Endothelial cell of umbilical vein (primary cell): ENCODE results near the gene PHACTR1. TPM values are rescaled to one million over a fixed set of nuclear protein-coding genes. Genes with fewer than 3 reads are reported as not detected.

Experiments used
- BruUV-seq: library from RNA; stranded (reverse); fragments of 400-500 nt; replicated peaks from 2 replicates; lab custom pipeline; 2021; lab: Mats Ljungman, UMichigan
- CTCF ChIA-PET: fragments of 300-600, 350-600 bp; sonication (Branson Sonifier 250); formaldehyde crosslinking; loops from one replicate; lab custom pipeline; 2021; ENCODE audit warnings: antibody characterized with exemption, inconsistent platforms; lab: Charles Lee
- POLR2A ChIA-PET: fragments of 300-600, 350-600 bp; sonication (Branson Sonifier 250); formaldehyde crosslinking; loops from one replicate; lab custom pipeline; 2021; ENCODE audit warnings: antibody characterized with exemption, inconsistent platforms; lab: Charles Lee
- DNase-seq: peaks from one replicate; pipeline ENCODE4 v3.0.0-alpha.2; 2011; ENCODE audit warnings: low read depth, low spot score
- FAIRE-seq: peaks from 2 replicates; lab custom pipeline; 2011; peaks lifted over from hg19 to GRCh38; lab: Jason Lieb, UNC
- H2AFZ ChIP-seq: 2 replicates; pipeline ENCODE4 v1.6.0; 2012; ENCODE audit warnings: low read depth, low read length, control low read depth, inconsistent platforms
- H3K27ac ChIP-seq: 2 replicates; pipeline ENCODE4 v1.5.1; 2011; ENCODE audit warnings: low read depth, mild to moderate bottlenecking, control low read depth, low read length, moderate library complexity; ENCODE audit not compliant: insufficient read depth
- H3K27me3 ChIP-seq, 2 experiments: 2 replicates each; pipeline versions ENCODE4 v1.6.0 to v1.6.1; 2011; ENCODE audit warnings: low read length in 2 of 2, mixed read lengths in 1 of 2; ENCODE audit not compliant: control insufficient read depth in 2 of 2, insufficient read depth in 2 of 2
- H3K36me3 ChIP-seq, 2 experiments: 2 replicates in 1 of 2; 3 replicates in 1 of 2; pipeline ENCODE4 v1.5.1; 2011; ENCODE audit warnings: low read length in 2 of 2, mild to moderate bottlenecking in 1 of 2, moderate library complexity in 1 of 2; ENCODE audit not compliant: control insufficient read depth in 2 of 2, insufficient read depth in 2 of 2; ENCODE audit errors: extremely low read depth in 1 of 2
- H3K4me1 ChIP-seq: 3 replicates; pipeline ENCODE4 v1.5.1; 2011; ENCODE audit warnings: mild to moderate bottlenecking, low read length; ENCODE audit not compliant: control insufficient read depth, insufficient read depth; ENCODE audit errors: extremely low read depth
- H3K4me2 ChIP-seq: 2 replicates; pipeline ENCODE4 v1.6.1; 2011; ENCODE audit warnings: low read length, control low read depth, mixed read lengths; ENCODE audit not compliant: insufficient read depth
- H3K4me3 ChIP-seq, 3 experiments: fragments of 200-600 bp in 1 of 3; sonication (generic), shearing (Covaris generic) in 1 of 3; replicated peaks in 1 of 3; 2 replicates each; pipeline ENCODE4 v1.5.1; 2011 to 2016; ENCODE audit warnings: control low read depth in 3 of 3, low read length in 3 of 3, mild to moderate bottlenecking in 2 of 3, inconsistent platforms in 1 of 3, low read depth in 1 of 3, moderate library complexity in 1 of 3; ENCODE audit not compliant: insufficient read depth in 1 of 3
- H3K79me2 ChIP-seq: 2 replicates; pipeline ENCODE4 v1.6.0; 2012; ENCODE audit warnings: low read length, inconsistent platforms; ENCODE audit not compliant: control insufficient read depth, insufficient read depth
- H3K9ac ChIP-seq: replicated peaks from 2 replicates; pipeline ENCODE3; 2011; ENCODE audit warnings: low read length, control low read depth; ENCODE audit not compliant: insufficient read depth; ENCODE audit errors: extremely low read depth
- H3K9me1 ChIP-seq: replicated peaks from 3 replicates; pipeline ENCODE4 v1.6.0; 2011; ENCODE audit warnings: mild to moderate bottlenecking, low read length; ENCODE audit not compliant: control insufficient read depth, insufficient read depth; ENCODE audit errors: extremely low read depth
- H3K9me3 ChIP-seq: replicated peaks from 2 replicates; pipeline ENCODE4 v1.5.1; 2012; ENCODE audit warnings: low read length, inconsistent platforms; ENCODE audit not compliant: control insufficient read depth, insufficient read depth
- H4K20me1 ChIP-seq: replicated peaks from 2 replicates; pipeline ENCODE3; 2011; ENCODE audit warnings: mild to moderate bottlenecking, low read length; ENCODE audit not compliant: control insufficient read depth, insufficient read depth; ENCODE audit errors: extremely low read depth
- EZH2 ChIP-seq: IDR thresholded peaks from 2 replicates; pipeline ENCODE4 v1.6.1; 2012; ENCODE audit warnings: borderline replicate concordance, low read depth, mild to moderate bottlenecking, moderate library complexity, low read length, inconsistent platforms; ENCODE audit not compliant: severe bottlenecking
- FOS ChIP-seq: IDR thresholded peaks from 2 replicates; pipeline ENCODE4 v1.6.1; 2011; ENCODE audit warnings: mild to moderate bottlenecking, low read length, moderate library complexity, borderline replicate concordance; ENCODE audit not compliant: insufficient read depth
- GATA2 ChIP-seq: IDR thresholded peaks from 2 replicates; pipeline ENCODE4 v1.7.0; 2011; ENCODE audit warnings: low read depth, mild to moderate bottlenecking, moderate library complexity, mixed read lengths, low read length; ENCODE audit not compliant: insufficient read length, insufficient read depth
- JUN ChIP-seq: IDR thresholded peaks from 2 replicates; pipeline ENCODE4 v1.6.1; 2011; ENCODE audit warnings: borderline replicate concordance, low read depth; ENCODE audit not compliant: insufficient read length, insufficient read depth
- MYC ChIP-seq: IDR thresholded peaks from one replicate; pipeline ENCODE4 v1.6.1; 2011; ENCODE audit warnings: mild to moderate bottlenecking, low read depth, low read length
- POLR2A ChIP-seq: IDR thresholded peaks from 2 replicates; pipeline ENCODE4 v1.6.1; 2012; ENCODE audit warnings: low read depth, mild to moderate bottlenecking, control low read depth, low read length
- POLR2AphosphoS5 ChIP-seq: IDR thresholded peaks from 2 replicates; pipeline ENCODE4 v1.6.1; 2012; ENCODE audit warnings: low read depth, mild to moderate bottlenecking, control low read depth, low read length, moderate library complexity; ENCODE audit not compliant: insufficient read depth
- dilution Hi-C: fragments of 300-500 bp; cut with MboI; formaldehyde crosslinking; loops from one replicate; pipeline ENCODE4 v1.15.0; 2019; ENCODE audit warnings: low sequenced_read_pairs; ENCODE audit not compliant: extremely low pct_ligation_motif_present
- intact Hi-C: fragments of 100-400 bp; cut with micrococcal nuclease; formaldehyde crosslinking; loops from one replicate; pipeline ENCODE4 v1.10.0; 2022
- polyA plus RNA-seq, 4 experiments: library from polyadenylated mRNA; depleted of rRNA in 3 of 4; stranded (reverse) in 3 of 4; unstranded in 1 of 4; fragments of >200 nt; gene quantifications; 2 replicates each; pipeline versions ENCODE4 v1.2.1 to v1.2.3, GENCODE V29; 2011 to 2012; ENCODE audit warnings: missing spikeins in 1 of 4
- total RNA-seq: library from RNA; stranded (reverse); gene quantifications from 2 replicates; pipeline ENCODE4 v1.2.3, GENCODE V29; 2021
- TF ChIP-seq, protein P1 (sequence below): IDR thresholded peaks from 2 replicates; pipeline ENCODE4 v1.6.1; 2011; ENCODE audit not compliant: insufficient read depth, insufficient read length
- TF ChIP-seq, protein P2 (sequence below), 2 donors: IDR thresholded peaks; 1 replicate in 1 of 2; 2 replicates in 1 of 2; pipeline ENCODE4 v1.5.1; 2011; ENCODE audit warnings: low read length in 2 of 2, mild to moderate bottlenecking in 2 of 2, moderate library complexity in 2 of 2, control low read depth in 1 of 2, inconsistent platforms in 1 of 2, low read depth in 1 of 2; ENCODE audit not compliant: insufficient read depth in 1 of 2; ENCODE audit errors: extremely low read depth in 1 of 2

Gene PHACTR1
- total and polyA plus RNA-seq, 2 donors (not counting 3 experiments of a cell fraction or from before 2014, with no cell fraction given) = 2.4 to 23.2 TPM

DNA sequence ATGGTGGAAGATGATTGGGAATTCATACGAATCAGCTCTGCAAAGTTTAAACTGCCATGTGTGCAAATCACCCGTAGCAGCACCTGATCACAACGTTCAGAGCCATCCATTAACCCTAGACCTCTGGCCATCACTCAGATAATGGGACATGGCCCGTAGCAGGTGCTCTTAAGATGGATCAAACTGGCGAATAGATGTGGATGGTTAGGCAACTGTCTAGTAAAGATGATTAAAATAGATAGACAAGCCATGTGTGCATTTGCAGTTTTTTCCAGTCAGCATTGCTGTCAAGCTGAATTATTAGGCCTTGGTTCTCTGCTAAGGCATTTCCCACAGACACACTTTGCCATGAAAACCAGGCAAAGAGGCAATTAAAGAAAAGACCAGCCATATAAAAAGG, 40.6 kb upstream of the PHACTR1 start:
- DNase-seq (no peak), FAIRE-seq (no peak)
- Histone ChIP-seq H3K79me2 (no peaks in the 10 kb centered on the region), H3K9me1 (no peaks in the 10 kb centered on the region), H2AFZ (no peak overlapping the region), H3K4me1 (no peaks in the 10 kb centered on the region), H3K9ac (no peak overlapping the region), H4K20me1 (no peaks in the 10 kb centered on the region), H3K27me3 (peaks cover 0 to 4% of the 10 kb centered on the region in 2 experiments), H3K9me3 (no peaks in the 10 kb centered on the region), H3K4me3 (no peak overlapping the region), H3K27ac (no peak overlapping the region), H3K4me2 (no peak overlapping the region), H3K36me3 (no peaks in the 10 kb centered on the region)
- dilution Hi-C loops = no loop called here
- ChIA-PET CTCF (interaction anchor here (1.1 kb wide), 1 partner anchor 38 kb away, joined by 3 read pairs; no protein-coding TSS in a partner anchor), POLR2A (no interaction called here)
- BruUV-seq = no TSS peak
- TF ChIP-seq MYC (no peak), POLR2A (no peak), FOS (no peak), GATA2 (no peak), JUN (no peak), EZH2 (no peak), POLR2AphosphoS5 (no peak)
- TF ChIP-seq, protein P1, sequence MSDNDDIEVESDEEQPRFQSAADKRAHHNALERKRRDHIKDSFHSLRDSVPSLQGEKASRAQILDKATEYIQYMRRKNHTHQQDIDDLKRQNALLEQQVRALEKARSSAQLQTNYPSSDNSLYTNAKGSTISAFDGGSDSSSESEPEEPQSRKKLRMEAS = no peak
- TF ChIP-seq, protein P2, sequence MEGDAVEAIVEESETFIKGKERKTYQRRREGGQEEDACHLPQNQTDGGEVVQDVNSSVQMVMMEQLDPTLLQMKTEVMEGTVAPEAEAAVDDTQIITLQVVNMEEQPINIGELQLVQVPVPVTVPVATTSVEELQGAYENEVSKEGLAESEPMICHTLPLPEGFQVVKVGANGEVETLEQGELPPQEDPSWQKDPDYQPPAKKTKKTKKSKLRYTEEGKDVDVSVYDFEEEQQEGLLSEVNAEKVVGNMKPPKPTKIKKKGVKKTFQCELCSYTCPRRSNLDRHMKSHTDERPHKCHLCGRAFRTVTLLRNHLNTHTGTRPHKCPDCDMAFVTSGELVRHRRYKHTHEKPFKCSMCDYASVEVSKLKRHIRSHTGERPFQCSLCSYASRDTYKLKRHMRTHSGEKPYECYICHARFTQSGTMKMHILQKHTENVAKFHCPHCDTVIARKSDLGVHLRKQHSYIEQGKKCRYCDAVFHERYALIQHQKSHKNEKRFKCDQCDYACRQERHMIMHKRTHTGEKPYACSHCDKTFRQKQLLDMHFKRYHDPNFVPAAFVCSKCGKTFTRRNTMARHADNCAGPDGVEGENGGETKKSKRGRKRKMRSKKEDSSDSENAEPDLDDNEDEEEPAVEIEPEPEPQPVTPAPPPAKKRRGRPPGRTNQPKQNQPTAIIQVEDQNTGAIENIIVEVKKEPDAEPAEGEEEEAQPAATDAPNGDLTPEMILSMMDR (IDR thresholded peaks at IDR 0.05; ENCODE audit: extremely low read depth in 1 of 2, insufficient read depth in 1 of 2, low read depth in 1 of 2, low read length in 2 of 2) = no peak
- intact Hi-C loops = no loop called here
